ENCODE data around the gene HACE1.

The HACE1 gene

DNA sequence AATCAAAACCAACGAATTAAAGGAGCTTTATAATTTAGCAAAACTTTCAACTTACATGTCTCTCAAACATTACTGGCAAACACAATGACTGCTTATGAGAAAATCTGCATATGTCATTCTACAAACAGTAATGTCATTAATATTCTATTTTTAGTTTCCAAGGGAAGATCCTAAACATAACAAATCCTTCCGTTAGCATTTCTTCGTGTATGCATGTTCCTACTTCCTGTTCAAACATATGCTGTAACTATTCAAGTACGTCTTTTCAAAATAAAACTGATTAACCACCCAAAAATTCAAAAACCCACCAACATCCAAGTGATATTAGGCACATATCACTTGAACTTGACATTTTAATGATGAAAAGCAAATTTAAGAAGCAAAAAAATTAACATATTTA, 131.3 kb downstream of the HACE1 start:
- no peak for DNase-seq

DNA sequence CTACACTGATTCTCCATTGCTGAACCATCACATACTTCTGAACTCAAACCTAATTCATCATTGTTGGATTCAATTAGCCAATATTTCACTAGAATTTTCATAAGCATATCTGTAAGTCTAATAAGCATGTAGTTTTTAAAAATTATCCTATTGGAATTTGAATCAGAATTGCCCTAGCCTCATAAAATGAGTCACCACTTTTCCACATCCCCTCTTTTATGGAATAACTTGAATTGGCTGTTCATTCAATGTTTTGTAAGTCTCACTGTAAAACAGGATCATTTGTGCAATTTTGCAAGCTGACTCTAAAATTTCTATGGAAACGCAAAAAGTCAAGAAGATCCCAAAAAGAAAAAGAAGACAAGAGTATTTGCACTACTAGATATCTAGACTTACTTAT, 141.0 kb downstream of the HACE1 start:
- no peak for DNase-seq

DNA sequence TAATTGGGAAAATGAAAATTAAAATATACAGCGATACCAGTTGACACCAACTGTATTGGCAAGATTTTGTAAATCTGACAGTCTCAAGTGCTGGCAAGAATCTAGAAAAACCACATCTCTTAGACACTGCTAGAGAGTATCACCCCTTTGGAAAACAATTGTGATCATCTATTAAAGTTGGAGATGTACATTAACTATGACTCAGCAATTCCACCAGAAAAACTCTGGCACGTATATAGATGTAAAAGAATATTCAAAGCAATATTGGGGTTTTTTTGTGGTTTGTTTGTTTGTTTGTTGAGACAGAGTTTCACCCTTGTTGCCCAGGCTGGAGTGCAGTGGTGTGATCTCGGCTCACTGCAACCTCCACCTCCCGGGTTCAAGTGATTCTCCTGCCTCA, 142.9 kb downstream of the HACE1 start:
- DNase-seq, result no peak

DNA sequence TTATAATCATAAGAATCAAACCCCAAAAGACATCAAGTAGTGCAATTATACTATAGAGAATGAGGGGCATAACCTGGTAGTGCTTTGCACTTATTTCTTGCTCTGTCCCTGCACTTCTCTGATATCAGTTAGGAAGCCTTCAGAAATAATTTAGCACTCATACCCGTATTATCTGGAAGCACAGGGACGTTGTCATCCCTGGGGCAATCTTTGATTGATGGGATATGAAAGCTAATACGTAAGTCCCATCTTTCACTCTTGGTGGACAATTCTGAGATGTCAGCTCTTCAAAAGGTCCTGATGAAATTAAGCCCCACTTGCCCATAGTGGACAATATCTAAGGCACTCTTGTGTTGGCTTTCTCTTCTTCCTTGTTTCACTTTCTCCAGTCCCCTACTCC, 144.9 kb downstream of the HACE1 start:
- no peak for DNase-seq

DNA sequence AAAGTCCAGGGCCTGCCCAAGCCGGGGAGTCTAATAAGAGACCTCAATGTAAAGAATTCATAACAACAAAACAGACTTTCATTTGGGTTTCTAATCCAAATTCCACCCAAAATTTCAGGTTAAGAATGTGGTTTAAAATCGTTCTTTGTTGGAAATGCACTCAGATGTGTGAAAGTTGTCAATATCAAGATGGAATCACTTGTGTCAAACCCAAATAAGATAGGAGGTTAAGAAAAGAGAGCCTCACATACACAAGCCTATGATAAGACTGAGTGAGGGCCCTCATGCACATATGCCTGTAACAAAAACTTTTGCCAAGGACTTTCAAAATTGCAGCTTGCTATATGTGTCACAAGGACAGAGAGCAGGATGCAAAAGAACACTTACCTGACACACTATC, 145.7 kb downstream of the HACE1 start:
- DNase-seq, result no peak

DNA sequence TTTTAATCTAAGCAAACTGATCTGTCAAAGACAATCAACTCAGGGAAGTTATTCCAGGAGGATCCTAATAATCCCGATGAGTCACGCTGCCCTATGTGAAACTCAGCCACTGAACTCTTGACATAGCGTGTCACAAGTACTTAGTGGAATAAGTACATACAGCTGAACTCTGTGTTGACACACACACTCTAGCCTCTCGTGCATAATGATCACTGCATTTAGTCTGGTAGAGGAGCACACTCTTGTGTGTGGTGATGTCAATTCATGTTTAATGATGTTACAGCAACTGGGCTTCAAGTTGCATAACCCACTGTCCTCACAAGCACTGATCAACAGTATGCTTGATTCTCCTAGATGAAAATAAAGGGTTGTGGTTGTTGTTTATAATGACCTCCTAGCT, 148.3 kb downstream of the HACE1 start:
- DNase-seq, result no peak

DNA sequence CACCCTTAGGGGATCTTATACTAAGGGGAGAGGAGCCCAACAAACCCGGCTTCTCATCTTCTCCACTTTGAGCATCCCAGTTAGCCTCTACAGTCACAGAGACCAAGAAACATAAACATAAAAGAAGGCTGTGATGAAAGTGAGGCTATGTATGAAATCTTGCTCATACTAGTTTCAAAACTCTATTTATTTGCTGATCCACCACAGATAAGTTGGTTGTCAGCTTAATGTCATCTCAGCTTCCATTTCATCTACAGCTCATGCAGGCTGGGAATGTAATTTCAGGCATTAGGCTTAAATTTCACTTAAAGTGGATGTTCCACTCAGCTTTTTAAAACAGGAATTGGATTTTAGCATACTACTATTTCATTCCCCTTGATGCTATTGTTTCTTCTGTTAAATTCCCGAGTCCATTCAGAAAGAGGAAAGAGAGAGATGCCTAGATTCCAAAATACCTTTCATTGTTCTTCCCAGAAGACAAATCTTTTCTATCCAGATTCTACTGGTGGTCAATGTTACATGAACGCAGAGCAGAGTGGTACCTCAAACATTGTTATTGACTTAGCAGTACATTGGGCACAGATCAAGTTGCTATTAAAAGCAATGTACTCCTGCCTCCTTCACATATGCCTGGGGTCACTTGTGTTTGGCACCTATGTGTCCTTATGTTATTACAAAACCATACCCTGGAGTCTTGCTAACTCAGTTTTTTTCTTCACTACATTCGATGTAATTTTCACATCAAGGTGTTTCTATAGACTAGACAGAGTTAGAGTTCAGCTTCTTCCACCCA, 149.0 kb downstream of the HACE1 start:
- DNase-seq, result no peak

DNA sequence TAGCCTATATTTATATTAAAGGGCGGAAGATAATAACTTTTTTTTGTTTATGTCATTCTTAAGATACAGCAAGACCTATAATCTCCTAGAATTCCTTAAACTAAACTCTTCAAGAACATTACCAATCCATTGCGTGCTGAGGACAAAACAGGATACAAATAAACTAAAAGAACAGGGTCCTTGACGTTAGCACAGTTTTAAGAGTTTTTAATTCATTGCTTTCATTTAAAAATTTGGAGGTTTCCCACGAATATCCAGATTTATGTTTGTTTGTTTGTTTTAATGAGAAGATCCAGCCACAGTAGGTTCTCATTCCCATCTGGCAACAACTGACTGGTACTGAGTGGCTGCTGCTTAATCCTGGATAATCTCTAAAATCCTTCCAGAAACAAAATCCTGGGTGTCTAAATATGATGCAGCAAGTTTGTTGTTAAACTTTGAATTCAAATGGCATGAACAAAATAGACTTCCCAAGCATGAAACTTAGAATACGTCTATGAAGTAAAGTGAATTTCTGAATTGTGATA, 153.7 kb downstream of the HACE1 start:
- no peak for DNase-seq

DNA sequence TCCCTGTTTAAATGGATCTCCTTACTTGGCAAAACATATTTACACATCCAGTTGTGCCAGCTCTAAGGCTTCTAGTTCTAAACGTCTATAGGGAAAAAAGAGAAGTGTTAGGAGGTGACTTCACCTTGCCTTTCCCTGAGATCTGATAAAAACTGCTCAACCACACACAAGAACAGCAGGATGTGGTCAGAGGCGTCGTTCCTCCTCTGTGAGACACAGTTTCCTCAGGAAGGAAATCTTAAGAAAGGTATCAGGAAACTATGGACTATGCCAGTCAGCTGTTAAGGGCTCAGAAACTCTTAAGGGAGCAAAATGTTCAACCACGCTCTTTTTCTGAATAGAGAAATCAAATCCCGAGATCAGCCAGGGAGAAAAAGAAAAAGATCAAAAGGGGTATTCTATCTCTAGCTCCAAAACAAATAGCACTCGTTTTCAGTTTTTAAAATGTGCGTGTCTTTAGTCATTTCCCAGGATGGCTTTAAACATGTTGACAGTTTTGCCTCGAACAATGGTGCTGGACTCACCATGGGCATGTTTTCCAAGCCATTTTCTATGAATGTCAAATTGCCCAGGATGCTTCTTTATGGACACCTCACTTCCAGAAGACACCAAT, 154.5 kb downstream of the HACE1 start:
- DNase-seq, result no peak

DNA sequence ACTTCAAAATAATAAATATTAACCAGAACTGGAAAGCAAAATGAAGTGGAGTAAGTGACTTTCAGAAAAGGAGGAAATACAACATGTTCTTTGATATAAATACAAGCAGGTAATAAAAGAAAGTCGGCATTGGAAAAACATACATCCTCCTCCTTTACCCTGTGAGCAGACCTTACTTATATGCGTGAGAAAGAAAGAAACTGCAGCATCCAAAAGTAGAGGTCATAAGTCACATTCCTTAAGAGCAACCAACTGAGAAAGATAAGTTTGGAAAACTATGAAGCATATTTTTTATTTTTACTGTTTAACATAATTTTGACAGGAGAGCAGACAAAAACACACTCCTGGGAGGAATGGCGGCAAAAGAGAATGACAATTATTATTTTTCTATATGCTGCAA, 155.5 kb downstream of the HACE1 start:
- DNase-seq, result no peak

DNA sequence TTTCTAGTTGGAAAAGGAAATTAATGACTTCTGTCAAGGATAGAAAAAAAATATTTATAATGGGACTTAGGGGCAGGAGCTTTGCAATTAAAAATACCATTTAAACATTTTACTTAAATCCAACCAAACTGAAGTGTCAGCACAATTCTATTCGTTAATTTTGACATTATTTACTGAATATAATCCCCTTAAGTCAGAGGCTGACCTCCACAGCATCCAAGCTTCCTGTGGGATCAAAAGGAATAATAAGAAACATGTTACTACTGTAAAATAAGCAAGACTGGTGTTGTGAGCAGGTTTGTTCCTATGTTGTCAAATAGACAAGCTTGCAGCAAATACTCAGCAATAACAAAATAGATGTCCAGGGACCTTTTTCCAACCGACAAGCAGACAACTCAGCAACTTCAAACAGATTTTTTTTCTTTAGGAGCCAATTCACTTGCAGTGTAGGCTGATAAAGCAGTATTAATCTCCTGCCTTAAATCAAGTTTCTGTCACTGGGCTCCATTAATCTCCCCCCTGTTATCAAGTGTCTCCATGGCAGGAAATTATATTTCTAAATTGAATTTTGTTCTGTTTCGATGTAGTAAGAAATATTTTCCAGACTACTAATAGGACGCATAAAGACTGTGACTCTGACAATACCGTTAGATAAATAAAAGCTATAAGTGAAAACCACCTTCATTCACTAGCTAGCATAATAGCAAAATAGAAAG, 157.4 kb downstream of the HACE1 start:
- DNase-seq, result no peak

DNA sequence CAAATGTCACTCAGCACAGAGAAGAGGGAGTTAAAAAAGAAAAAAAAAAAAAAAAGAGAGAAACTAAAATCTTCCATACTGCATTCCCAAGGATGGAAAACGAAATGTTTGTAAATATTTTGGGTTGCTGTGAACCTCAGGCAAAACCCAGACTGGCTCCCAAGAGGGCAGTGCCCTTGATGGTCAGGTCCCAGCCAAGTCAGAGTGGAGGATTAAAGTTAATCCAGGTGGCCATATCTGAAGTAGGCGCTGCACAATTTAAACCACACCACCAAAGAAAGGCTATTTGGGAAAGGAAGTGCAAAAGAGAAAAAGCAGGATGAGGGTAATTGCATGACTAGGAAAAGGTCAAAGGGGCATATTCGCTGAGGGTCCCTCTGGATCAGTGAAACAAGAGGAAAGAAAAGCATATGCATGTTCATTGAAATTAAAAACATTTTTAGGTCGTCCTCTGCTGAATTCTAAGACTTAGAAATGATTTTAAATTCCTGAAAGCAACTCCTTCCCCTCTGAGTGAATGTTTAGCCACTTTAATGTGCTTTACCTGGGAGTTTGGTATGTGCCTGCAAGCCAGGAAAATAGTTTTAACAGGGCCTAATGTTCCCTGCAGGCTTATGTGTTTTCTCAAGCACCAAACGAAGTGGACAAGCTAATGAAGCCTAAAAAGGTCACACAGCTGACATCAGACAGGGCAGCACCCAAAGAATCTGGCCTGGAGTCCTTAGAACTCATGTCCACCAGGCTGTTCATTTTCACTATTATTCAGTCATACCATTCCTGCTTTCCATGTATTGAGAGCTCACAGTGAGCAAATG, 159.1 kb downstream of the HACE1 start:
- no peak for DNase-seq

DNA sequence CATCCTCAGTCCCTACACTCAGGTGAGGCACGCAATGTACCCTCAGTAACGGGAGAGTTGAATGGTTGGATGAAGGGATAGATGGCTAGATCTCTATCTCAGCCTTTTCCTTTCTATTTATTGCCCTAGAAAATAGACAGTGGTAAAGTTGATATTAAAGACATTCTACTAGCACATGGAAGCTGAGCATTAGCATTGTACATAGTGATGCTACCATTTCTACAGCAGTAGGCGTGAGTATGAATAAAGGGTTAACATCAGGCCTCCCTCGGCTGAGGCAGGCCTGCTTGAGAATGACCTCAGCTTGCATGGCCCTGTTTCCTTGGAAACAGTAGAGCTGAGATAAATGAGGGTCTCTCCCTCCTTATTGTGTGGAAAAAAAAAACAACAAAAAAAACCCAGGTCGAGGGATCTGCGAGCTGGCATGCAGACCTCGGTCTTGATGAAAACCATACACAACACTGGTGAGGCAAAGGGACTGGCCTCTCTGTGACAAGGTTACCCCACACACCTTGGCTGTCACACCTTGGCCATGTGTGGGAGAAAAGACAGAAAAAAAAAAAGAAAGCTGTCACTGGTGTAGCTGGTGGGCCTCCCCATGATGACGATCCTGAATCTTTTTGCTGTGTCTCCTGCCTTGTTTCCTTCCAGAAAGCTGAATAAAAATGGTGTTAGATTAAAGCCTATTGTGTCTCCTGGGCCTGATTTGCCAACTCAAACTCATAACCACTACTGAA, 160.0 kb downstream of the HACE1 start:
- DNase-seq, result peak; percentile 40

DNA sequence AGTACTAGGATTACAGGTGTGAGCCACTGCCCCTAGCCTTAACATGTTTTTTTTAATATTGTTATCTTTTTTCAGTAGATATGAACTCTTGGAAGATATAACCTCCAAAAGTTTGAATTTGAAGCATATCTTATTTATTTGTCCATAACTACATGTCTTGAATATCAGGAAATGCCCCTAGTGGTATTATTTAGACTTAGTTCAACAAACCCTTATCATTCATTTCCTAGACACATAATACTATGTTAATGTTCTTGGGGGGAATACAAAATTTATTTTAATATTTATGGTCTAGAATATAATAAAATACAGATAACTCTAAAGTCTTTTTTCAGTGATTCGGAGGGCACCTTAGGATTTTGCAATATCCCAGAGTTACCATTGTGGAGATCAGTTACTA, 160.7 kb downstream of the HACE1 start:
- DNase-seq, result no peak

DNA sequence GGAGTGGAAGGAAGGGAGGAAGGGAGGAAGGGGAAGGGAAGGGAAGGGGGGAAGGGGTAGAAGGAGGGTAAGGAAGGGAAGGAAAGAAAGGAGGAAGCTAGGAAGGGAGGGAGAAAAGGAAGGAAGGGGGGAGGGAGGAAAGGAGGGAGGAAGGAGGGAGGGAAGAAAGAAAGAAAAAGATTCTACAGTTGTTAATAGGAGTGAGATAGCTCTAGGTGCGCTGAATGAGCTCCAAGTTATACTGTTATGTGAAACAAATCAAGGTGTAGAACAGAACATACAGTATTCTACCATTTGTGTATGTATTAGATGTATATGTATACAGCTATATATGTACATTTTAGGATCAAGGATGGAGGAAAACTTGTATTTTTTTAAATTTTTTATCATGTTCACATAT, 167.7 kb downstream of the HACE1 start:
- DNase-seq, result no peak

DNA sequence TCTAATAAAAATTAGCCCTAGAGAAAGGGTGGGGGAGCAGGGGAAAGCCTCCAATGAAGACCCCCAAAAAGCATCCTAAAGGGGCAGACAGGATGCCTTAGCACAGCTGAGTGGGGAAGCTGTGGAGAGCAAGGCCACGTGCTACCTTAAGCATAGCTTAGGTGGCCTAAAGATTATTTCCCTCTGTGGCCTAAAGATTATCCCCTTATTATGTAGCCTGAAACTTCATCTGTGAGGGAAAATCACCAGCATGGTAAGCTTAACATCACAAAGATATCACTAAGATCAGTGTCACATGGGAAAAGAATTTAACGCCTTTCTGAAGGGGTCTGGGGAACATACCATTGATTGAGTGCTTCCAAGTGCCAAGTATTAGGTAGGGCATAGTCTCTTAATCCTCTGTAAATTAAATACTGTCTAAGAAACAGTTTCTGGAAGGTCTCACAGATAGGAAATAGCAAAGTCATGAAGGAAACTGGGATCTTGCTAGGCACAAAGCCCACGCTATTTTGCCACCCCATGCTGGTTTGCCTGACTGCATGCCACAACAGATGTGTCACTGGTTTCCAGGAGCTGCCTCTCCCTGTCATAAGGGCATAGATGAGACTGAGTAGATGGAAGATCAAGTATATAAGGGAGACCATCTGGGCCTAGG, 170.0 kb downstream of the HACE1 start:
- DNase-seq, result no peak

DNA sequence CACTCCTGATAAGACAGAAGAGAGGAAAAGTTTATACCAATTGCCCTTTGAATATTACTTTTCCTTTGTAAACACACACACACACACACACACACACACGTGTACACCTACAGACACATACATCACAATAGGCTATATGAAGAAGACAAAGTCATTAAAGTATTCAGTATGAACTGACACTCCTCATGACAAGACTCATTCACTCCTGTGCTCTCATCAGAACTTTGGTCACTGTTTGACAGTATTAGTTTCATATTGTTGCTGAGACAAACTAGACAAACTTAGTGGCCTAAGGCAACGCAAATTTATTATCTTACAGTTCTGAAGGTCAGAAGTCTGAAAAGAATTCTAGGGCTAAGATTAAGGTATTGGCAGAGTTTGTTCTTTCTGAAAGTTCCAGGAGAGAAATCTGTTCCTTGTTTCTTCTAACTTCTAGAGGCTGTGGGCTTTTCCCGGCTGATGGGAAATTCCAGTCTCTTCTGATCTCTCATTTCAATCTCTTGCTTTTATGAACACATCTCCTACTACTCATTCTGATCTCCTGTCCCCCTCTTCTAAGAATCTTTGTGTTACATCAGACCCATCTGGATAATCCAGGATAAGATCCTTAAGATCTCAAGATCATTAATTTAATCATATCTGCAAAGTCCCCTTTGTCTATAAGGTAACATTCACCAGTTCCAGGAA, 171.3 kb downstream of the HACE1 start:
- DNase-seq, result no peak

DNA sequence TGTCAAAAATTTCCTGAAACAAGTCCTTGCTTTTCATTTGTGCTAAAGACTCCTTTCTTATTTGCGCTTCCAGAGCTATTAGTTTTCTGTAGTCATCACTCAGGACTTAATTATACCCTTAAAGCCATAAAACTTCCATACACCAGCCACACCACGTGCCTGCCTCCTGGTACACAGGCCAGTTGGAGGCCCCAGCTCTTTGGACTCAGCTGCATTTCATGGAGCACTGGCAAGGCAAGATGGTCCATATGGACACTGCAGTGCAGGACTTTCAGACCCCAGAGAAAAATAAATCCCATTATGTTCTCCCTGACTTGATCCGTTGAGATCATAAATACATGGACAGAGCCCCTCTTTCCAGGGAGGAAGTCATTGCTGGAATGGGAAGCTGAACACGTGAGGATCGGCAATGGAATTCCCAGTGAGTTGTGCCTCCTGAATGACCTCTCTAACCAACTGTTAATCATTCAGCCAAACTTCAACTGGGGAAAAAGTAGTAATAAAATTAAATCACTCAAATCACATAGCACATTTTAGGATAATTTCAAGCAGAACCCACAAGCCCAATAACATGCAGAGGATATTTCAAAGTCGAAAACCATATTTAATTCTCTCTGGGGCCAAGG, 173.1 kb downstream of the HACE1 start:
- DNase-seq, result peak; percentile 28

DNA sequence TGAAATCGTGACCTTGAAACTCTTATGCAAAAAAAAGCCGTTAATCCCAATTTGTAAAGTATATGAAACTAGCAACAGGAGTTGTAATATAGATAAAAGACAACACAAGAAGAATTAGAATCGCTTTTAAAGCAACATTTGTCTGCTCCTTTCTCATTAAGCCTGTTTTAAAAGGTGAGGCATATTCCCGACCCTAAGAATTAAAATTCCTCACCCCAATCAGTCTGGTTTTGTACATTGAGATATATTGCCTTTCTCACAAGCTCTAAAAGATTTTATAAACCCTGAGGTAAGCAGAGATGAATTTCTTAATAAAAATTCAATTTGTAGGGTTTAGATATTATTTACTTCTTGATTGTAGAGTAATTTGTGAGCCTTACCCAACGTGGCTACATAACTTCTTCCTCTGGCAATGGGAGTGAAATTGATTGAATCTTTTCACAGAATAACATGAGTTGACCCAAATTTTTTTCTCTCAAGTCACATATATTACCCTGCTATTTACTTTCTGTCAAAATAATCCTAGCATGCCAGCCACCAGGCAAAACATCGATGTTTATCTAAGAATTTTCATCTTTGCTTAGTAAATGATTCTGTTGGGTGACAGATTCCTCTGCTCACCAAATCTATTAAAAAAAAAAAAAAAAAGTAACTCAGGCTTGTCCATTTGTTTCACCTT, 173.7 kb downstream of the HACE1 start:
- DNase-seq, result no peak

DNA sequence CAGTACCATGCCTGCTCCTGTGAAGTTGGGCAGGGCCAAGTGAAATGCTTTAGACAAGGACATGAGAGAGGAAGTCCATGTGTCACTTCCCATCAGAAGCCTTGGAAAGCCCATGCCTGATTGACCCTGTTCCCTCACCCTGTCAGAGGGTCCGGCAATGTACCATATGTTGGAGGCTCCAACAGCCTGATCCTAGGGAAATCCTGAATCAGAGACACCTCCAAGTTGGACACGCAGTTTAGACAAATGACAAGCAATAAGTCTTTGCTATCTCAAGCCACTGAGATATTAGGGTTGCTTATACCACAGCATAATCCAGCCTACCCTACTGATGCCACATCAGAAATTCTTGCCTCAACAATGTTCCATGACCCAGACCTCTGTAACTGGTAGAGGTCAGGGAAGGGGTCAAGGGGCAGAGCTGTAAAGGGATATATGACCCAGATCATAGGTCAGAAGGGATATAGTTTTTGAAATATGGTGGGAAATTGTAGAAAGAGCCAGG, 174.8 kb downstream of the HACE1 start:
- no peak for DNase-seq

Data from NCI-H2227 treated with DMSO at 0.1 percent for 48 hours (cell line).